PC-9 (cell line): ENCODE data around the gene UBE2QL1. TPM values are rescaled to one million over a fixed set of nuclear protein-coding genes. Genes with fewer than 3 reads are reported as not detected.

Experiments used
- BruUV-seq: library from RNA; stranded (reverse); fragments of 400-500 nt; replicated peaks from 2 replicates; lab custom pipeline; 2021; lab: Mats Ljungman, UMichigan
- CTCF ChIA-PET: fragments of 300-600 bp; sonication (Branson Sonifier 250); formaldehyde crosslinking; loops from one replicate; lab custom pipeline; 2022; ENCODE audit warnings: antibody characterized with exemption; lab: Charles Lee
- POLR2A ChIA-PET: fragments of 300-600 bp; sonication (Branson Sonifier 250); formaldehyde crosslinking; loops from one replicate; lab custom pipeline; 2022; ENCODE audit warnings: antibody characterized with exemption; ENCODE audit not compliant: unreplicated experiment; lab: Charles Lee
- DNase-seq, 2 experiments: peaks; one replicate each; pipeline versions ENCODE4 v3.0.0 to v3.0.0-alpha.2; 2015 to 2022; ENCODE audit warnings: mixed read lengths in 1 of 2
- H2AFZ ChIP-seq: fragments of 200-600 bp; sonication (generic); 2 replicates; pipeline ENCODE4 v1.8.1; 2017; ENCODE audit warnings: antibody characterized with exemption
- H3F3A ChIP-seq: fragments of 200-600 bp; sonication (generic); 2 replicates; pipeline ENCODE4 v1.8.1; 2017; ENCODE audit warnings: antibody characterized with exemption, mild to moderate bottlenecking, low read depth; ENCODE audit not compliant: insufficient read depth
- H3K27ac ChIP-seq: fragments of 200-600 bp; sonication (generic); 2 replicates; pipeline ENCODE4 v1.6.1; 2016; ENCODE audit warnings: mixed run types
- H3K27me3 ChIP-seq: fragments of 200-600 bp; sonication (generic); 2 replicates; pipeline ENCODE4 v1.6.1; 2016; ENCODE audit warnings: low read depth, mixed run types; ENCODE audit not compliant: insufficient read depth
- H3K36me3 ChIP-seq: fragments of 200-600 bp; sonication (generic); 2 replicates; pipeline ENCODE4 v1.6.1; 2016; ENCODE audit warnings: low read depth, mixed run types
- H3K4me1 ChIP-seq: fragments of 200-600 bp; sonication (generic); replicated peaks from 2 replicates; pipeline ENCODE4 v1.6.1; 2016; ENCODE audit warnings: mixed run types; ENCODE audit not compliant: insufficient read depth
- H3K4me2 ChIP-seq: fragments of 200-600 bp; sonication (generic); 2 replicates; pipeline ENCODE4 v1.6.1; 2017; ENCODE audit warnings: mixed run types
- H3K4me3 ChIP-seq: fragments of 200-600 bp; sonication (generic); 2 replicates; pipeline ENCODE4 v1.6.1; 2016; ENCODE audit warnings: mixed run types
- H3K79me2 ChIP-seq: fragments of 200-600 bp; sonication (generic); 2 replicates; pipeline ENCODE4 v1.6.1; 2017; ENCODE audit warnings: low read depth, mixed run types
- H3K9me2 ChIP-seq: fragments of 200-600 bp; sonication (generic); 2 replicates; pipeline ENCODE4 v1.8.1; 2017; ENCODE audit warnings: mild to moderate bottlenecking; ENCODE audit not compliant: insufficient read depth
- H3K9me3 ChIP-seq: fragments of 200-600 bp; sonication (generic); 2 replicates; pipeline ENCODE4 v1.8.1; 2016; ENCODE audit warnings: low read depth; ENCODE audit not compliant: insufficient read depth
- H4K20me1 ChIP-seq: fragments of 200-600 bp; sonication (generic); 2 replicates; pipeline ENCODE4 v1.8.1; 2017; ENCODE audit not compliant: insufficient read depth
- EZH2 ChIP-seq: fragments of 200-600 bp; sonication (generic); IDR thresholded peaks from 2 replicates; pipeline ENCODE4 v1.8.0; 2017; ENCODE audit warnings: antibody characterized with exemption, low read depth
- intact Hi-C: fragments of 100-400 bp; cut with micrococcal nuclease; formaldehyde crosslinking; loops from one replicate; pipeline ENCODE4 v1.10.0; 2022; ENCODE audit not compliant: unreplicated experiment
- total RNA-seq: library from RNA; stranded (reverse); gene quantifications from 2 replicates; pipeline ENCODE4 v1.2.3, GENCODE V29; 2021
- TF ChIP-seq, protein P1 (sequence below): fragments of 200-600 bp; sonication (generic); conservative IDR thresholded peaks from 2 replicates; pipeline ENCODE4 v1.6.1; 2017; ENCODE audit warnings: mixed run types, antibody characterized with exemption, mild to moderate bottlenecking, moderate library complexity

The UBE2QL1 gene
- total RNA-seq, 1 experiment from 2014 or later: not detected

DNA sequence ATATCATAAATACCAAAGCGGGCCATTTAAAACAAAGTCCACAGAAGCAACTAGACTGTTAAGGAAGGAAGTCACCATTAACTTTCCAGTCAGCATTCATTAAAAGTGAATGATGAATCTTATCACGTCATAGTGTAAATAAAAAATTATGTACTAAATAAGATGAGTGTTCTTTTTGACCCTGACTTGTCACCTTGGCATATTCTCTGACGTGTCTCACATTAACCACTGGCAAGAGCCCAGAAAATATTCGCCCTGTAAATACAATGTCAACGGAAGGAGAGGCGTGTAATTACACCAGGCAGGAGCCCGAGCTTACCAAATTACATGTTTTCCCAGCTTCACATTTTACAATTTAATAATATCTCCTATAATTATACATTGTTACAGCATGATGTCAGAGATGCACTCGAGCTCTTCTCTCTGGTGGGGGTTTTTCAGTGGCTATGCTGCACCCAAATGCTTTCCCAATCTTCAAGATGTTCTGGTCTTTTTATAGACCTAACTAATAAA is 29.3 kb upstream of the UBE2QL1 start:
- Histone ChIP-seq H3K9me2 (no peaks in the 10 kb centered on the region), H3K9me3 (no peaks in the 10 kb centered on the region), H3K36me3 (no peaks in the 10 kb centered on the region), H3K4me3 (no peak overlapping the region), H3K4me1 (no peaks in the 10 kb centered on the region; the same call in 1 of the 2 replicates), H2AFZ (no peak overlapping the region), H4K20me1 (no peaks in the 10 kb centered on the region), H3K4me2 (no peak overlapping the region), H3K79me2 (no peaks in the 10 kb centered on the region), H3K27me3 (peaks cover 72% of the 10 kb centered on the region), H3F3A (no peaks in the 10 kb centered on the region), H3K27ac (no peak overlapping the region)
- intact Hi-C loops: no loop called here
- TF ChIP-seq, protein P1, sequence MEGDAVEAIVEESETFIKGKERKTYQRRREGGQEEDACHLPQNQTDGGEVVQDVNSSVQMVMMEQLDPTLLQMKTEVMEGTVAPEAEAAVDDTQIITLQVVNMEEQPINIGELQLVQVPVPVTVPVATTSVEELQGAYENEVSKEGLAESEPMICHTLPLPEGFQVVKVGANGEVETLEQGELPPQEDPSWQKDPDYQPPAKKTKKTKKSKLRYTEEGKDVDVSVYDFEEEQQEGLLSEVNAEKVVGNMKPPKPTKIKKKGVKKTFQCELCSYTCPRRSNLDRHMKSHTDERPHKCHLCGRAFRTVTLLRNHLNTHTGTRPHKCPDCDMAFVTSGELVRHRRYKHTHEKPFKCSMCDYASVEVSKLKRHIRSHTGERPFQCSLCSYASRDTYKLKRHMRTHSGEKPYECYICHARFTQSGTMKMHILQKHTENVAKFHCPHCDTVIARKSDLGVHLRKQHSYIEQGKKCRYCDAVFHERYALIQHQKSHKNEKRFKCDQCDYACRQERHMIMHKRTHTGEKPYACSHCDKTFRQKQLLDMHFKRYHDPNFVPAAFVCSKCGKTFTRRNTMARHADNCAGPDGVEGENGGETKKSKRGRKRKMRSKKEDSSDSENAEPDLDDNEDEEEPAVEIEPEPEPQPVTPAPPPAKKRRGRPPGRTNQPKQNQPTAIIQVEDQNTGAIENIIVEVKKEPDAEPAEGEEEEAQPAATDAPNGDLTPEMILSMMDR: no peak
- TF ChIP-seq EZH2: no peak
- ChIA-PET POLR2A (no interaction called here), CTCF (no interaction called here)
- BruUV-seq: no TSS peak
- peak in 1 of 2 experiments; percentile 74 for DNase-seq

DNA sequence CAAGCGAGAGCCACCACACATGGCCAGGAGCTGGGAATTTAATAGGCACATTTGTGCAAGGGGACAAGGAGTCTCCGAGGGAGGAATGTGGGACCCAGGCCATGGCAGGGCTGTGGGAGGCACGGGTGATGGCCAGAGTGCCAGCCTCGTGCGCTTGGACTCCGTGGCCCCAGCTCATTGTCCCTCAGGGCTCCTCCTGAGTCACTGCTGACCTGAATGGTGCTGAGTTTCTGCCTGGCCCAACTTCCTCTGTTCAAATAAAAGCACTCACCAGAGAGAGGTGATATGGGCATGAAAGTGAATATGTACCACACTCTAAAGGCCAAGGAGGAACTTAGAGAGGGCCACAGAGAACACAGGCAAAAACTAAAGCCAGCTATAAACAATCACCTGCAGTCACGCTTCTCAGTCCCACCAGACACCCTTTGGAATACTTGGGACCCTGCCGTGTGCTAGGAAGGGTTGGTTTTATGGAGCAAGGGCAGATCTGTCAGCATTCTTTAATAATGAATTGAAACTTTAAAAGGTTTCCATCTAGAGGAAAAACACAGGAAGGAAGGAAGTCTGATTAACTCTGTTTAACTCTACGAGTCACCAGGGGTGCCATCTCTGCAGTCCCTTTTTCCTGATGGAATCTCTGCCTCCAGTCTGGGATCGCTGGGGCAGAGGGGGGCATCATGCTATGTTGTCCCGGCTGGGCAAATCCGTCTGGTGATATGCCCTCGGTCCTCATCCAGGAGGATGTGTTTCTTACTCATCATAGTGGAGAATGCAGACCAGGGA is 25.1 kb upstream of the UBE2QL1 start:
- no peak for TF ChIP-seq EZH2
- TF ChIP-seq, protein P1: no peak
- ChIA-PET POLR2A (no interaction called here), CTCF (interaction anchor here (0.6 kb wide), 1 partner anchor 1100 kb away, joined by 4 read pairs; no protein-coding TSS in a partner anchor)
- Histone ChIP-seq H3K27ac (no peak overlapping the region), H3K4me1 (peaks cover 9% of the 10 kb centered on the region), H4K20me1 (no peaks in the 10 kb centered on the region), H3K9me2 (no peaks in the 10 kb centered on the region), H3K4me3 (no peak overlapping the region), H3K27me3 (peaks cover 64% of the 10 kb centered on the region), H3K4me2 (no peak overlapping the region), H2AFZ (no peak overlapping the region), H3K9me3 (no peaks in the 10 kb centered on the region), H3K79me2 (no peaks in the 10 kb centered on the region), H3F3A (no peaks in the 10 kb centered on the region), H3K36me3 (no peaks in the 10 kb centered on the region)
- no peak for DNase-seq
- intact Hi-C loops: no loop called here
- BruUV-seq: no TSS peak

DNA sequence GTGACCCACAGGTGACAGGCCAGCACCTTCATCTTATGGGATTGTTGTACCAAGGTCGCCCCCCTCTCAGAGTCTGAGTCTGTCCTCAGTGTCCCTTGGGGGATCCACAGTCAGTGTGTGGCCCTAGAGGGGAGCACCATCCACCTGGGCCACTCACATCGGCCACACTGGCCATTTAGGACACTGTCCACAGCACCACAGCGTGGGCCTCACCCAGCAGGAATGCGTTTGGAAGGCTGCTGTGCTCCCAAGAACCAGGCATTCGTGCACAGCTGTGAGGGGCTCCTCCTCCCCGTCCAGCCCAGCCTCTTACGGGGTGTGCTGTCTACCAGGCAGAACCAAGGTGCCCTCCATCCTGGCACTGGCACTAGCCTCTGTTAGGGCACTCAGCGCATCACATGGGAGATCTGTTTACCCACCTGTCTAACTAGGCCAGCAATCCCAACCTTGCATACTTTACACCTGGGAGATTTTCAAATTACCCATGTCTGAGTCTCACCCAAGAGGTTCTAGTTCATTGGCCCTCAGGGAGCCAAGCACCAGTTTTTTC is 24.5 kb upstream of the UBE2QL1 start:
- ChIA-PET POLR2A (no interaction called here), CTCF (no interaction called here)
- H3K4me3 ChIP-seq: no peak overlapping the region
- TF ChIP-seq, protein P1: no peak
- TF ChIP-seq EZH2: no peak
- no peaks in the 10 kb centered on the region for H3F3A ChIP-seq
- no peak overlapping the region for H3K4me2 ChIP-seq
- no peak for DNase-seq
- peaks cover 9% of the 10 kb centered on the region for H3K4me1 ChIP-seq
- no peak overlapping the region for H2AFZ ChIP-seq
- no peaks in the 10 kb centered on the region for H3K79me2 ChIP-seq
- no peaks in the 10 kb centered on the region for H3K36me3 ChIP-seq
- intact Hi-C loops: no loop called here
- no peaks in the 10 kb centered on the region for H3K9me3 ChIP-seq
- no peaks in the 10 kb centered on the region for H3K9me2 ChIP-seq
- no TSS peak for BruUV-seq
- no peak overlapping the region for H3K27ac ChIP-seq
- peaks cover 65% of the 10 kb centered on the region for H3K27me3 ChIP-seq
- H4K20me1 ChIP-seq: no peaks in the 10 kb centered on the region
